RWPE1 (cell line): Measurements from ENCODE around the gene HSPA9.
A peak's percentile ranks its signal among the peaks of the same experiment; 100 is the strongest.

Experiments used
- CTCF ChIA-PET: fragments of 350-600 bp; sonication (Branson Sonifier 250); formaldehyde crosslinking; extraction: SDS; loops from one replicate; lab custom pipeline; 2021; lab: Yijun Ruan, JAX
- POLR2A ChIA-PET: fragments of 400-600 bp; formaldehyde crosslinking; extraction: SDS; loops from one replicate; lab custom pipeline; 2020; ENCODE audit warnings: antibody characterized with exemption; ENCODE audit not compliant: low non-redundant PET; lab: Yijun Ruan, JAX
- DNase-seq: peaks from one replicate; pipeline ENCODE4 v3.0.0; 2012; ENCODE audit warnings: low spot score
- H3K27ac ChIP-seq: fragments of 450-650 bp; 2 replicates; pipeline ENCODE4 v1.5.1; 2017
- CTCF ChIP-seq: fragments of 450-650 bp; conservative IDR thresholded peaks from 2 replicates; pipeline ENCODE4 v1.5.1; 2017; ENCODE audit warnings: low read depth, mild to moderate bottlenecking

HSPA9 gene

DNA sequence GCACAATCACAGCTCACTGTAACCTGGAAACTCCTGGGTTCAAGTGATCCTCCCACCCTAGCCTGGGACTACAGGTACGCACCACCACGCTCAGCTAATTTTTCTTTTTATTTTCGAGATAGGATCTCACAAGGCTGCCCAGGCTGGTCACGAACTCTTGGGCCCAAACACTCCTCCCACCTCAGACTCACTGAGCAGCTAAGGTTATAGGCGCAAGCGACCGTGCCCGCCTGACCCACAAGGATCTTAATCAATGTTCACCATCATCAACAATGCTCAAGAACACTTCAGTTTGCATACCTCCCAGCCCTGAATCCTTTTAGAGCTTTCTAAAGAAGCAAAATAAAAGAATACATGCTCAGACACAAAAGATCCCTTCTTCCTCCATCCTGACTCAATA lies 45.4 kb downstream of the HSPA9 start:
- CTCF ChIA-PET, result interaction anchor here (0.7 to 0.8 kb wide), 2 partner anchors 18 to 27 kb away, joined by 3 read pairs; no protein-coding TSS in a partner anchor
- H3K27ac ChIP-seq, result peak overlapping the region; percentile 9; the same call in 1 of the 2 replicates
- POLR2A ChIA-PET, result no interaction called here
- DNase-seq, result no peak
- no peak for TF ChIP-seq CTCF

DNA sequence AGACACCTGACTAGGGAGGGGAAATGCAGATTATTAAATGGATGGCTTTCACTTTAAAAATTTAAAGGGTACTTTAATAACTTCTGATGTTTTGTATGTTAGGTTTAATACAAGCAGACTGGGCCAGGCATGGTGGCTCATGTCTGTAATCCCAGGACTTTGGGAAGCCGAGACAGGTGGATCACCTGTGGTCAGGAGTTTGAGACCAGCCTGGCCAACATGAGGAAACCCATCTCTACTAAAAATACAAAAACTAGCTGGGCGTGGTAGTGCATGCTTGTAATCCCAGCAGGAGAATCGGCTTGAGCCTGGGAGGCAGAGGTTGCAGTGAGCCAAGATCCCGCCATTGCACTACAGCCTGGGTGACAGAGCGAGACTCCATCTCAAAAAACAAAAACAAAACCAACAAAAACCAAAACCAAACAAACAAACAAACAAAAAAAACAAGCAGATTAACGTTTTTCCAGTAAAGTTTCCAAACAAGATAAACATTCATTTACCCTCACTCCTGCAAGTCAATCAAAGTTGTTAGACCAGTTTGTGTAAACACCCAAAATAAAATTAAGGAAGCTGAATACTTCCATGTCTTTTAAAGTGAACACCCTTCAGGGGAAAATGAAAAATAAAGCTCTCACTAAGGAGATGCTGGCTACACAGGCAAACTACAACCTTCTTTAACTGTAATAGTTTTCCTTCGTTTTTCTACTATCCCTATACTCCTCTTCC lies 46.3 kb downstream of the HSPA9 start:
- TF ChIP-seq CTCF, result no peak
- peak overlapping the region; percentile 34 for H3K27ac ChIP-seq
- ChIA-PET POLR2A (interaction anchor here (0.7 kb wide), 1 partner anchor 744 kb away, joined by 4 read pairs; no protein-coding TSS in a partner anchor), CTCF (interaction anchor here (0.7 to 0.8 kb wide), 4 partner anchors 19 to 1246 kb away, joined by 3 to 4 read pairs (median 3); no protein-coding TSS in a partner anchor)
- no peak for DNase-seq

DNA sequence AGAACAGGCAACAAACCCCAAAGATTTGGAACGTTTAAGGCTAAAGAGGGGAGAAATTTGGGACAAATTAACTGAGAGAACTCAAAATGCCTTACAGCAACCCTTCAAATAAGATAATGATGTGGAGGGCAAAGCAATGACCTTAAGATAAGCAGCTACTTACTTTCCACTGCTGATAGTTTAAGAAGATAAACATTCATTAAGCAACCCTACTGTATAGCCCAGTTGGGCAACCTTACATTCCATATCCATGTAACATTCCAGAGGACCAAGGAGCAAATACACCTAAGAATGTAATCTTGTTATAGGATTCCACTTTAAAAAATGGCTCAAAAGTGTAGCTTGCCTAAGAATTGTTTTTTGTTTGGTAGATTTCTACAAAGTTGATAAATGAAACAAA lies 47.0 kb downstream of the HSPA9 start:
- no peak for TF ChIP-seq CTCF

GRCh38 chr5:138527170-138527569 lies 48.0 kb downstream of the HSPA9 start:
- DNase-seq, result no peak
- POLR2A ChIA-PET, result interaction anchor here (0.6 to 2.1 kb wide), 3 partner anchors 13 to 30 kb away, joined by 3 to 6 read pairs (median 5); no protein-coding TSS in a partner anchor
- no peak; the same call in 1 of the 2 replicates for TF ChIP-seq CTCF
- CTCF ChIA-PET, result interaction anchor here (0.6 to 1.2 kb wide), 2 partner anchors 10 to 89 kb away, joined by 3 to 4 read pairs; no protein-coding TSS in a partner anchor
- peak overlapping the region; percentile 60 for H3K27ac ChIP-seq

More for the DNA sequence above, 47.0 kb downstream of the HSPA9 start:
- CTCF ChIA-PET, result no interaction called here
- POLR2A ChIA-PET, result interaction anchor here (0.7 to 2.1 kb wide), 2 partner anchors 15 to 24 kb away, joined by 3 to 5 read pairs; partner anchors contain the start of gene ETF1
- H3K27ac ChIP-seq, result peak overlapping the region; percentile 48
- peak; percentile 38 for DNase-seq

DNA sequence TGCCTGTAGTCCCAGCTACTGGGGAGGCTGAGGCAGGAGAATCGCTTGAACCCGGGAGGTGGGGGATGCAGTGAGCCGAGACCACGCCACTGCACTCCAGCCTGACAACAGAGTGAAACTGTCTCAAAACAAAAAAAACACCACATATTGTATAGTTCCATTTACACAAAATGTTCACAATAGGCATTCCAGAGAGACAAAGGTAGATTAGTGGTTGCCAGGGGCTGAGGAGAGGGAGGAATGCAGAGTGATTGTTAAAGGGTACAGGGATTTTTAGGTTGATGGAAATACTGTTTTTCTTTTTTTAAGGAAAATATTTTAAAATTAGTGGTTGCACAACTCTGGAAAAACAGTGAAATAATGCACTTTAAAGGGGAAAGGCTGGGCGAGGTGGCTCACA lies 51.8 kb downstream of the HSPA9 start:
- H3K27ac ChIP-seq, result peak overlapping the region; percentile 48
- ChIA-PET POLR2A (no interaction called here), CTCF (no interaction called here)
- DNase-seq, result no peak
- TF ChIP-seq CTCF, result no peak

GRCh38 chr5:138520971-138521370 lies 54.2 kb downstream of the HSPA9 start:
- DNase-seq, result no peak
- TF ChIP-seq CTCF, result no peak
- POLR2A ChIA-PET, result no interaction called here

More at GRCh38 chr5:138520971-138521370, 54.2 kb downstream of the HSPA9 start:
- CTCF ChIA-PET, result interaction anchor here (0.6 to 0.9 kb wide), 3 partner anchors 12 to 642 kb away, joined by 3 read pairs; no protein-coding TSS in a partner anchor
- H3K27ac ChIP-seq, result no peak overlapping the region
